HG02938 (cell line): Measurements from ENCODE around the gene CREB3L2.
"Not testable (repeated sequence)": the region's sequence is repeated elsewhere in the genome, so short reads cannot be mapped to it uniquely, and the experiment has no call there.

Experiments used
- ATAC-seq: cut with Tn5 transposase; IDR thresholded peaks from one replicate; pipeline ENCODE4 v1.9.1; 2021; ENCODE audit warnings: mild to moderate bottlenecking, moderate library complexity; ENCODE audit not compliant: unreplicated experiment

Gene CREB3L2

GRCh38 chr7:137989094-137989493 is 12.8 kb downstream of the CREB3L2 start:
- no peak for ATAC-seq

DNA sequence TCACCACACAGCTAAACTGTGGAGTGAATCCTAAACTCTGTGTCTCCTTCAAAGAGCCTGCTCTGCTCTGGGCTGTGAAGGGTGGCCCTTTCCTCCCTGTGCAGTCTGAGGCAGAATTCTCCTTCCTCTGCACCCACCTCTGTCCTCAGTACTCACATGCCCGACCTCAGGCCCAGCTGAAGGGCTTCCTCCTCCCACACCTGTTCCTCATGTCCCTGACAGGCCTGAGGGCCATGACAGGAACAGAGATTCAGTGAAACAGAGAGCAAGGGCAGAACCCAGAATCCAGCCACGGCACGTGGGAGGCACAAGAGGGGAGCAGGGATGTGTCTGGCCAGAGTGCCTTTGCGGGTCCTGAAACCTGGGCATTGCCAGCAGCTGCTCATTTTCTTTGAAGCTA is 13.9 kb downstream of the CREB3L2 start:
- peak; percentile 27 for ATAC-seq

GRCh38 chr7:137987563-137987962 is 14.3 kb downstream of the CREB3L2 start:
- no peak for ATAC-seq

DNA sequence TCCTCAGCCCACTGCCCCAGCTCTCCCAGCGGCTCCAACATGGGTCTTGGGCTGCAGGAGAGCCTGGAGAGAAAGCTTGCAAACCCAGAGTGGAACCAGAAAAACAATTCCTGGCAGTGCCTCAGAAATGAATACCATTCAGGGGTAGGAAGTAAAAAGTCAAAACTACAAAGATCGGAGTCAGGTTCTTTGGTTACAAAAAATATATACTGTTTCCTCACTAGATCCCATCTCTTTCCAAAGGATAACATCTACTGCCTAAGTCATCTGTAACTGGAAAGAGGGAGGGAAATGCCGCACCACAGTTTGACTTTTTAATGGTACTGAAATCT is 14.9 kb downstream of the CREB3L2 start:
- ATAC-seq = no peak

DNA sequence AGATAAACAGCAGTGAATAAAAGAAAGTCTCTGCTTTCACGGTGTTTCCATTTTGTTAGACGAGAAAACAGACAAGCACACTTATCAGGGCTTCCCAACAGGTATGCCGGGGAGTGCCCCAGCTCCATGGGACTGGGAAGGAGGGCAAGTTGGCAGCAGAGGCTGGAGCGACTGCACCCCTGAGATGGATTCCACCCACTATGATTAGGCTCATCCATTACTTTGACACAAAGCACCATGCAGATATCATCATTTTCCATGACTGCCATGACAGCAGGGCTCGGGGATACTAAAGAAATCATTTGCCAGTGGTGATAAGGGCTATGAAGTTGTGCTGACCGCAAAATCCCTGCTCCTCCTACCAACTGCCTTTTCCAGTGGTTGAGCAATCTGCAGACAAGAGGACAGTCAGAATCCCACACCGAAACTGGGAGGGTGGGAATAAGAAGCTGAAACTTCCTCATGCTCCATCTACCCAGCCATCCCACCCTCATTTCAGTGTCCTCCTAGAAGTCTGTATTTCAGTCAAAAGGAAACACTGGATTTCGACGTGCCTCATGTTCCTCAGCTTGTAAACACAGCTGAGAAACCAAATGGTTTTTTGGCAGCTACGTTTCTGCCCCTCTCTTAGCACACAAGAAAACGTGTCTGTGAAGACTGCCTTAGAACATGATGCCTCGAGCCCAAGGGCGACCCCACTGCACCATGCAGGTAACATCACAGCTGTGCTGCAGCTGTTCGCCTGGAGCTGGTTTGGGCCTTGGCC is 15.5 kb downstream of the CREB3L2 start:
- ATAC-seq = no peak

- peak; percentile 66 for ATAC-seq
These were observed 16.0 kb downstream of the CREB3L2 start for GRCh38 chr7:137985897-137986251.

GRCh38 chr7:137985253-137985896 is 16.5 kb downstream of the CREB3L2 start:
- peak; percentile 65 for ATAC-seq

DNA sequence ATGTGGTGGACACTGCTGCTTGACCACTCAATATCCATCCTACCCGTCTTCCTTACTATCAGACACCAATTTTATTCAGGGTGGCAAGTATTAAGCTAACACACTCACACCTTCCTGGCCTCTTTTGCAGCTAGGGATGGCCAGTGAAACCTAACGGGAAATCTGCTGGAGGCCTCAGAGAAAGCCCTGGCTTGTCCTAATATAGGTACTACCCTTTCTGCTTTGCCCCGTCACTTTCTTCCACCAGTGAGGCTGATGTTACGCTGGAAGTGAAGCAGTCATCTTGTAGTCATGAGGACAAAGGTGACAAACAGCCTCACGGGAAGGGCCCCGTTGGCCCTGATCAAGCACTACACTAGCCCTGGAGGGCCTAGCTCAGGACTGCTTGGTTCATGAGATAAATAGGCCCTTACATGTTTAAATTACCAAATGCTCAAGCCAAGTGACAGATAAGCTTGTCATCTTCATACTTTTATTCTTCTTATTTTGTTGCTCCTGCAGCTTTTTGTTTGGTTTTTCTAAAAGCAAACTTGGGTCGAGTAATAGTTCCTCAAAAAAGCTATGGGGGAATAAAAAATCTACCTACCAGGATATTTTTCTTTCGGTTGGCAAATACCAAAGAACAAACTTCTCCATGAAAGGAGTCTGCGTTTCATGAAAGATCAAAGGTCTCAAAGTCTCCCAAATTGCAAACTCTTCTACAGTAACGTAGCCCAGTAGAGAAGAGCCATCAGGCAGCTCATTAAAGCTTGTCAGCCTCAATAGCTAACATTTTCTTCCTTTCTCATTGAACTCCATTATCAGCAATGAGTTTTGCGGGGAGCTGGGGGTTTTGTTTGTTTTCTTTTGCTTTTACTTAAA is 17.5 kb downstream of the CREB3L2 start:
- ATAC-seq = no peak

DNA sequence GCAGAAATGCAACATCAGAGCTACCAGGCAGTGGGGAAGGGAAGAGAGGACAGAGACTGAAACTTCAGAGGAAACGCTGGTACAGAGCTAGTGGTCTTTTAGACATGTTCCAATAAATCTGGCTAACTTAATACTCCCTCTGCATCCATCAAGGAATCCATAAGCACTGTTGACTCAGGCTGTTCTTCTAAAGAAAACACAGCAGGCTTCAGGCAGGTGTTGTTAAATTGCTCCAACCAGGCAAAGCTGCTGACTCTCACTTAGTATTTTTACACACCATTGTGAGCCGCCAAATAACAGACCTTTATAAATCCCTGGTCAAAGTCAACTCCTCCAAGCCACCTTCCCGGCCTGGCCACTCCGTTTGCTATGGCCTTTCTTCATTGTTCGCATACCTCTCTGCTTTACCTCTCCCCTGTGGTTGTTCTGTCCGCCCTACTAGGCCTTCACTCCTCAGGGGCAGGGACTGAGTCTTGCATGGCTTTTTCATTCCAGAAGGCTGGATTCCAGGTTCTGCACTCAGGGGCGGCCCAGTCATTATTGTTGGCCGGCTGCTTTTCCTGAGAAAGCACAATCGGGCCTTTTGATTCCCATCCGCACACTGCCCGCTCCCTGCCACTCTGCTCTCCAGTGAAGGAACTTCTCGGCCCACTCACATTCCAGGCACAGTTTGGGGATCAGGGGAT is 18.4 kb downstream of the CREB3L2 start:
- no peak for ATAC-seq

- ATAC-seq = not testable (repeated sequence)
These were observed 19.5 kb downstream of the CREB3L2 start for GRCh38 chr7:137982394-137982793.

GRCh38 chr7:137981668-137982067 is 20.2 kb downstream of the CREB3L2 start:
- peak; percentile 47 for ATAC-seq

GRCh38 chr7:137981175-137981574 is 20.7 kb downstream of the CREB3L2 start:
- ATAC-seq = peak; percentile 5

DNA sequence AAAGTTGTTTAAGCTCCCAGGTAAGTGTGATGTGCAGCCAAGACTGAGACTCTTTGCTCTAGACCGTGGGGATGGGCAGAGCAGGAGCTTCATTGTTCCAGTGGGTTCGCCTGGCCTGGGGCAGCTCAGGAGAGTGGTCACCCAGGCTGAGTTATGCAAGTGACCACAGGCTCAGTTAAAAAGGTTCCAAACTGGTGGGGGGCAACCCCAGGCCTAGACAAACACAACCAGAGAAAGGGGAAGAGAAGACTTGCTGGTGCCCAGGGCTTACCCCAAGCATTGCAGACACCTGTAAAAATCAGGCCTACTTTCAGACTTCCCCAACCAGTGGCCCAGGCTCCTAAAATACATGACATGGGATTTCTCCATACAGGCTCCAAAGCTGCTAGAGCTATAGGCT is 21.6 kb downstream of the CREB3L2 start:
- ATAC-seq = no peak

DNA sequence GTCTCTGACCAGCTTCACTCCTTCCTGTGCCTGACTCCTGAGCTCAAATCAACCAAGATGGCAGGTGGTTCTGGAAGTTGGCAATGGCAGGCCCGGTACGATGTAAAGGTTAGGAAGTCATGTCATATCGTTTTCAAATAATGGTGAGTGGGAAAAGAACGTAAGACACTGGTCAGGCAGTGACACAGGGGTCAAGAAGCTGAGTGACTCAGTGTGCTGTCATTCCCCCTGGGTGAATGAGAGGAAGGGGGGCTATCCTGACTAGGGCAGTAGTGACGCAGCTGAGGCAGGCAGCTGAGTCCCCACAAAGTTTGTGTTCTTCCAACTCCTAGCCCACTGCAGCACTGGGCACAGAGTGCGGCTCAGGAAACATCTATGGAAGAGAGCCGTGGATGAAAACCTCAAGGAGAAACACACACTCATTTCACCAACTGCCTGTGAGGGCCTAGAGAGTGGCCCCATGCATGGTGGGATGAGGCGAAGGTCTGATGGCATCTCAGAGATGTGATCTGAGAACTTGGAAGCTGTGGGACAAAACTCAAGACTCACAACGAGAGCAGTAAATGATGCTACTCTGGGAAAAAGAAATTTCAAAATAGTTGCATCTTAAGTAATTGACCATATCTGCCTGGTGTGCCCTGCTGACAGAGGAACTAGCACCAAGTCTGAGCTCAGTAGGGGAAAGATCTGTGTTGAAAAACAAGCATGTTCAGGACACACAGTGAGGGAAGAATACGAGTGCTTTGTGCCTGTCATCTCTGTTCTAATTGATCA is 23.2 kb downstream of the CREB3L2 start:
- ATAC-seq = no peak

- no peak for ATAC-seq
These were observed 24.7 kb downstream of the CREB3L2 start for GRCh38 chr7:137977173-137977572.

- ATAC-seq = no peak
These were observed 25.2 kb downstream of the CREB3L2 start for GRCh38 chr7:137976696-137977095.

DNA sequence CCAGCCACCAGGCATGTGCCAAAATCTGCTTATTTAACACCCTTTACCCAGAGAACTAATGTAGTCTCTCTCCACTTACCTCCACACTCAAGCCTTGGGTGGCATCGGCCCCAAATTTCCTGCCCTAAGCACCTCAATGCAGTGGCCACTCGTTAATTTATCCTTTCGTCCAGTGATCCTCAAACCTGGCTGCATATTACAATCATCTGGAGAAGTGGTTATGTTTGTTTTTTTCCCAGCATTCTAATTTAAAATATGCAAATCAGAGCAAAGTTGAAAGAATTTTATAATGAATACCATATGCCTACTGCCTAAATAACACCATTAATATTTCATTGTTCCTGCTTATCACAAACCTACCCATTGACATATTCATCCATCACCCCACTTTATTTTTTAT is 25.7 kb downstream of the CREB3L2 start:
- no peak for ATAC-seq

GRCh38 chr7:137975768-137976167 is 26.1 kb downstream of the CREB3L2 start:
- no peak for ATAC-seq

DNA sequence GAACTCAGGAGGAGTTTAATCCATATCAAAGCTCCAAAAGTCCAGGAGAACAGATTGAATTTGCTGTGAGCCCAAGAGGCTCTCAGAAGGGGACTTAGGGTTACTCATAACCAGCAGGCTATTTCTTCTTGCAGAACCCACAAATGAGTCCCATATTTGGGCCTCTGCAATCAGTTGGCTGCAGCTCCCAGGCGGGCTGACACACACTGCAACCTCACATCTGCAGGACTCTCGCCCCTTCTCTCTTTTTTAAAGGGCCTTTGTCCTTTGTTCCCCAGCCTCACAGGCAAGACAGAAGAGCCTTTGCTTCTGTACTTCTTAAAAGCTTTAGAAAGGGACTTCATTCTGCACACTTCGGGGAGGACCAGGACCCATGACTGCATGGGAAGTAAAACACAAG is 26.7 kb downstream of the CREB3L2 start:
- peak; percentile 59 for ATAC-seq

DNA sequence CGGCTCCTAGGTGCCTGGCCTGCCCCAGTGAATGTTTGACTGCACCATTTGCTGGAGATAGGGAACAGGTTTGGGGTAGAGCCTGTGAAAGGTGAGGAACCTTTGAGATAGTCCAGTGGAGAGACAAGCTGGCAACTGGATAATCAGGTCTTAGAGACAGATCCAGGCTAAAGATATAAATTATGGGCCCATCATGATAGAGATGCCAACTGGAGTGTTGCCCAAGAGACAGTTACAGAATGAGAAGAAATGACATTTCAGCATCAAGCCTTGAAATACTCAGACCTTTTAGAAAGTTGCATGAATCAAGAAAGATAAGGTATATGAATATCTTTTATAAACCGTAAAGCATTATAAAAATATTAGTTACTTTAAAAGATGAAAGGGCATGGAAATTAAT is 27.1 kb downstream of the CREB3L2 start:
- no peak for ATAC-seq
